Activated CD8-positive, alpha-beta memory T cell treated with anti-CD3 and anti-CD28 coated beads for 36 hours (primary cell): ENCODE measurements around the gene RALGAPA2. TPM values are rescaled to one million over a fixed set of nuclear protein-coding genes. Genes with fewer than 3 reads are reported as not detected.

ENCODE experiments used
- CTCF ChIA-PET: fragments of 350-600 bp; sonication (Branson Sonifier 250); formaldehyde crosslinking; loops from one replicate; lab custom pipeline; 2021; ENCODE audit warnings: antibody characterized with exemption; lab: Charles Lee
- POLR2A ChIA-PET: fragments of 350-600 bp; sonication (Branson Sonifier 250); formaldehyde crosslinking; loops from one replicate; lab custom pipeline; 2021; ENCODE audit warnings: antibody characterized with exemption; lab: Charles Lee
- total RNA-seq, 2 experiments: library from RNA; stranded (reverse); gene quantifications; one replicate each; pipeline ENCODE4 v1.2.3, GENCODE V29; 2021

RALGAPA2 gene
- total RNA-seq, 2 experiments from 2014 or later = 13.8 to 15.1 TPM

DNA sequence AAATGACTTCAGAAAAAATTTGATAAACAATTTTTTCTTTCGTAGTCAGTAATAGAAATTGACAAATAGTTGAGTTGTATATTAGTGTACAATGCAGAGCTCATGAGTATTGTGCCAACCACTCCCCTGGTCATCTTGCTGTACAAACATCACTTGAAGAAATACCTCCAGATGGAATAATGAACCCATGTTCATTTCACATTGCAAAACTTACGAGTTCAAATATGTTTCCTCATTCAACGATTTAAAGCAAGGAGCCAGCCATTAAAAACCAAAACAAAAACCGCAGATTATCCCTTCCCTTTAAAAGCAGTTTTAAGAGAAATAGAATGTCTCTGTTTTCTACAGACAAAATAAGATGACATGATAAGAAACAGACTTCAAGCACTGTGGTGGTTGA lies 62.5 kb downstream of the RALGAPA2 start:
- ChIA-PET CTCF (no interaction called here), POLR2A (no interaction called here)

DNA sequence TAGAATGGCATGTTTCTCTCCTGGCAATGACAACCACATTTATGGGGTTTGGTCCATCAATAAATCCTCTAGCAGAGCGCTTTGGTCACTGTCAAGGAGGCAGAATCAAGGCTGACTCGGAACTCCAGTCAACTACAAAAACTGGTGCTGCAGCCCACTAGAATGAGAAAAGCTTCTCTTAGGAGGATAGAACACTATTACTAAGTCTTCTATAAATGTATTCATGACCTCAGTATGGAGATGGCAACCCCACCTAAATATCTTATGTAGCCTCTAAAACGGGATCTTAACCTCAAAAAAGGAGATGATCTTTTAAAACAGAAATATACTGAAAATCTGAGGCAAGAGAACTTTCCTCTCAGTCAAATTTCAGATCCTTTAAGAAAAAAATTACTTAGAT lies 68.5 kb downstream of the RALGAPA2 start:
- POLR2A ChIA-PET = no interaction called here
- CTCF ChIA-PET = no interaction called here

DNA sequence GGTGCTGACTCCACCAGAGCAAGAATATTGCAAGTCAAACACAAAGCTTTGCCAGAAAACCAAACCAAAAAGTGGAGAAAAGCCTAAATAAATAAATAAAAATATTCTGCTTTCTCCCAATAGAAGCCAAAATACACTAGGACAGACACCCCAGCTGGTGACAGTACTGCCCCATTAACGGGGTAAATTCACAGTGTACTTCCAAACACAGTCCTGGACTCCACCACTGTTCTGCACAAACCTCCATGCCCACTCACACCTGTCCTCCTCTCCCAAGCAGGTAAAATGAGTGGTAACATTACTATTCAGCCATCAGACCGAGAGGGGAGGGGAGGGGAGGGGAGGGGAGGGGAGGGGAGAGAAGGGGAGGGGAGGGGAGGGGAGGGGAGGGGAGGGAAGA lies 70.7 kb downstream of the RALGAPA2 start:
- ChIA-PET CTCF (interaction anchor here (0.6 kb wide), 1 partner anchor 38 kb away, joined by 3 read pairs; no protein-coding TSS in a partner anchor), POLR2A (no interaction called here)

DNA sequence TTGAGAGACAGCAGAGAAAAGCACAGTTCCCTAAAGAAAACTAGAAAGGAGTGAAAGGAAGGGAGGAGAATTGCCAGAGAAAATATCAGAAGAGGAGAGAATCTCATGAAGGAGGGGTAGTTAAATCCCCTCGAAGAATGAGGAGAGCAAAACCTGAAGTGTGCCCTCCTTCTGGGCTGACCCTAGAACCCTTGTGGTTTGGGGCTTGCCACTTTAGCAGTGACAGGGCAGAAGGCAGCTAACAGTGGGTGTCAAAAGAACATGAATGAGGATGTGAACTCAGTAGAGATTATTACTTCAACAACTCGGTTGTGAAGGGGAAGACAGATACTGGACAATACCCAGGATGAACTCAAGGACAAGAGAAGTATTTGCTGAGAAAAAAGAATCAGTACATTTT lies 73.6 kb downstream of the RALGAPA2 start:
- POLR2A ChIA-PET = no interaction called here

DNA sequence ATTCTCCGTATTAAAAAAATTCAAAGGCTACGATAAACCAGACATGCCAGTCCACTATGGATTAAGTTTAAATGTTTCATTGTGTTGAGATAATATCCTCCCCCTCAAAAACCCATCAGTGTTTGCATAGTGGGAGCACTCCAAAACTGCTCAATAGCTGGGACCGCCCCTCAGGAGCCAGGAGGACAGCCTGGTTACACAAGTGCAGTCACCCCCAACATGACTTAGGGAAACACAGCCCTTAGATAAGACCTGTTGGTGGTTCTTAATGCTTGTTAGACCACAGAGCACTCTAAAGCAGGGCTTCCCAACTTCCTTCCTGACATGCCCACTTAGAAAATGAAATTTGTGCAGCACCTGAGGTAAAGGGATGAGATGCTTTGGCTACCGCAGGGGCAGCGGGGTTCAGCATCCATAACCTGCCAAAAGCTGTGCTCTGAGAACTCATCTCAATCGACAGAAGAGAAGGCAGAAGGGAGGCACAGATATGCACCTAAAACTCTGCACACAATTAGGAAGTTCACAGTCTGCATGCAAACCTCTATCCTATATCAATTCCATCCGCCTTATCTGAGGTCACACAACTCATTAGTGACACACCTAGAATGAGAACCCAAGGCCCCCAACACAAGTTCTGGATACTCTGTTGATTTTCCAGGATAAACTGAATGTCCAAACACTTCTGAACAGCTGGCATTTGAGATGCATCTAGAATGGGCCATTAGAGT lies 74.3 kb downstream of the RALGAPA2 start:
- ChIA-PET POLR2A (no interaction called here), CTCF (no interaction called here)

More for the DNA sequence above, 73.6 kb downstream of the RALGAPA2 start:
- CTCF ChIA-PET = no interaction called here

DNA sequence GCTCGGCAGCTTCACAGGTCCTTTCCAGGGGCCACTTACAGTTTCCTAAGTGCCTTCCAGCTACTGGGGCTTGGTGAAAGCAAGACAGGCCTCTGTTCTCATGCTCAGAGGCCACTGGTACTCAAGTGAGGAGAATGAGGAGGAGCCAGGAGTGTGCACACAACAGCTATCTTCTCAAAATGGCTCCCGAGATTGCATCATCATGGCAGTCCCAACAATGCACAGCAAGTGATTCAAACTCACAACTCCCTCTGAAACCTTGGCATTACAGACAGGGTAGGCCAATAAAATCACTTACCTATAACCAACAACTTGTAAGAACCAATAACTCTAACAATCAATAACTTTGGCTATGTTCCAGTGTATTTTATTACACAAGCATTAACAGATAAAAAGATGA lies 77.4 kb downstream of the RALGAPA2 start:
- ChIA-PET CTCF (no interaction called here), POLR2A (no interaction called here)

DNA sequence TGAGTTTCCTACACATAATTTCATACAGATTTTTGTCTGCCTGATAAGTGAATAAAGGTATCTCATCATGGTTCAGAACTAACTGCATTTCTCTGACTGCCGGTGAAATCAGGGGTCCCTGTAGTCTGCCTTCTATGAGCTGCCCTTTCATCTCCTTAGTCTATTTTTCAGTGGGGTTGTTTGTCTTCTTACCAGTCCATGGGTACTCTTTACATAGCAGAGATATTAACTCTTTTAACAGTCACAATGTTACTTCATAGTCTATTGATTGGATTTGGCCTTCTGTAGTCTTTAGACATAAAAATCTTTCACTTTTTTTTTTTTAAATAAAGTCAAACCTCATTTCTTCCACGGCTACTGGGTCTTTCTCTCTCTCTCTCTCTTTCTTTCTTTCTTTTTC lies 79.8 kb downstream of the RALGAPA2 start:
- POLR2A ChIA-PET = no interaction called here
- CTCF ChIA-PET = no interaction called here

DNA sequence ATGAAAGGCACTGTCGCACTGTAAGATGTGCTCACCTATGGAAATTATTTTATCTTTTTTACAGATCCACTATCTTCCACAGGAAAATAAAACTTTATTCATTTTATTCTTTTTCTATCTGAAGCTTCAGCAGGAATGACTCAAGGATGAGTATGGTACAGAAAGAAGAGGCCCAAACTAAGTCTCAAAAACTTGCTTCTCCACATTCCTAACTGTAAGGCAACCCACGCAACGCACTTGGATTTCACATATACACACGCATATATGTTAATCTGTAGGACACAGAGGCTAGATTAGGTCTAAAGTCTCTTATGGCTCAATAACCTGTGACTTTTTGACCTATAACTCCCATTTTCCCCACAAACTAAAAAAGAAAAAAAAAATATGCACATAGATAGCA lies 81.9 kb downstream of the RALGAPA2 start:
- ChIA-PET POLR2A (no interaction called here), CTCF (no interaction called here)

DNA sequence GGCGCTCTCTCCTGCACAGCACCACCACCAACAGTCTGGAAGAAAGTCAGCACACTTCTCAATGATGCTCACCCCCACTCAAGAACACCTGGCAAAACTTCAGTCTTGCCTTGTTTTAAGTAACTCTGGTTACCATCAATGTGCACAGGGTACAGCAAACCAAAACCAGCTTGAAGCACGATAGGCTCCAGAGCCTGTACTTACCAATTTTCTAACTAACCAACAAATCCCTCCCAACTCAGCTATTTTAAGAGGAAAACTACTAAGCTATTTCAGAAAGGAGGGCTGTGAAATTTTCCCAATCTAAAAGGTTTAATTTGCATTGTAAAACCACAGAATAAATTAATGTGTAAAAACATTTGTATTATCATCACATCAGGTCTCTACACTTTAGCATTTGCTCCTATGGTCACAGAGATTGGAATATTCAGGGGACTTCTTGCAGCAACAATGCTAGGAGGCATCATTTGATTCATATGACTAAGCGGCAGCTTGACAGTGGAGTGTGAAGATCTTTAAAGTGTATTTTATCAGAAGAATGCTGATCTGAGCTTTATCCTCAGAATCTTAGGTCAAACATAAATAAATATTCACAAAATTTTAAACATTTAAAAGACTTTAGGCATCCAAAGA lies 82.8 kb downstream of the RALGAPA2 start:
- POLR2A ChIA-PET = no interaction called here
- CTCF ChIA-PET = no interaction called here

DNA sequence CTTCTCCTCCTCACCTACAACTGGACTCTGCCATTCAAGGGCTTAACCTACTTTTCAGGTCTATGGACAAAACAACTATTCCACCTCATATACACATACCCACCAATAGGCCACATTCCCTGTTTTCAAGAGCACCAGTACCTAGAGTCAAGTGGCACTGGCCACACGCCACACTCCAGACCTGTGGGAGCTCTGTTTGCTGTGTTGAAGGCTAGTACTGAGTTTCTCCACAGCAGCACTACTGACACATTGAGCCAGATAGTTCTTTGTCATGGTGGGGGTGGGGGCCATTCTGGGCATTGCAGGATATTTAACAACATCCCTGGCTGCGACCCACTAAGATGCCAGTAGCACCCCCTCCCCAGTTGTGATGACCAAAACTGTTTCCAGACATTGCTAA lies 84.1 kb downstream of the RALGAPA2 start:
- POLR2A ChIA-PET = no interaction called here
- CTCF ChIA-PET = no interaction called here

DNA sequence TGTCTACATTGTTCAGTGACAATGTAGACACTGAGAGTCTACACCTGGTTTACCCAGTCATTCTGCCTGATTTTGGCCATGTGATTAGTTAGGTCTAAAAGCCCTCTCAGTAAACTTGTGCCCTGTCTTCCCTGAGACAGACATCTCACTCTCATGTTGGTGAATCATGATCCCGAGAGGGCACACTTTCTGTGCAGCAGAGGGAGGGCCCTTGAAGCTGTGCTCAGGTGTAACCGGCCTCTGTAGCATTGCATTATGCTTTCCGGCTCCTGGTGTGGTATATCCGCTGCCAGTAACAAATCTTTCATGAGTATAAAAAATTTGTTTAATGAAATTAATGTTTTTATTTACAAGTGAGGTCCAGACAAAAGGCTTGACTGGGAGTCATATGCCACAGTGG lies 85.0 kb downstream of the RALGAPA2 start:
- CTCF ChIA-PET = no interaction called here
- POLR2A ChIA-PET = no interaction called here

DNA sequence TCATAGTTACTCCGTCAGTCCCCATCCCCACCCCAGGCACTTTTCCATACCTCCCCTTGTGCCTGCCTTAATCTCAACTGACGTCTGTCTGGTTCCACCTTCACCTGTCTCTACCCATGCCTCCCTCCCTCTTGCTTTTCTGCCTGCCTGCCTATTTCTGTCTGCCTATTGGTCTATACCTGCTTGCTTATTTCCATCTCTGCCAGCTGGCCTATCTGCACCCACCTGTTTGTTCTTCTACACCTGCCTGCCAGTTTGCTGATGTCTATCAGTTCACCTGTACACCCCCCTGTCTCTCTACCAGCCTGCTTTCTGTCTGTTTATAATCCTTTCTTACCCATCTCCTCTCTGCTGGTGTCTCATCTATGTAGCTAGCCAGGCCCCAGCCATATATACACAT lies 87.5 kb downstream of the RALGAPA2 start:
- POLR2A ChIA-PET = no interaction called here

DNA sequence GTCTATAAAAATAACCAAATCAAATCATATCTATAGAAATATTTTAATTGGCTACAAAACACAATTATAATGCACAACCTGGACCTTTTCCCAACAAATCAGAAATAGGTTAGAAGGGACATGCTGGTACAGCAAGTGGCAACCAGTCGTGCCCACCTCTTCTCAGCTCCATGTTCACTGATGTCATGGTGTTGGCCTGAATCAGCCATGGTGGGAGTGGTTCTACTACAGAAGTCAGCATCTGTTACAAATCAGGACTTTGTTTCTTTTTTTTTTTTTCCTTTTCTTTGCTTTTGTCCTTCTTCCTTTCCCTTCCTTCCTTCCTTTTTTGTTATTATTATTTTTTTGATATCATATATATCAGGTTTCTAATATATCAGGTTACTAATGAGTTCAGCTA lies 91.2 kb downstream of the RALGAPA2 start:
- CTCF ChIA-PET = no interaction called here
- POLR2A ChIA-PET = no interaction called here

More for the DNA sequence above, 87.5 kb downstream of the RALGAPA2 start:
- CTCF ChIA-PET = no interaction called here

DNA sequence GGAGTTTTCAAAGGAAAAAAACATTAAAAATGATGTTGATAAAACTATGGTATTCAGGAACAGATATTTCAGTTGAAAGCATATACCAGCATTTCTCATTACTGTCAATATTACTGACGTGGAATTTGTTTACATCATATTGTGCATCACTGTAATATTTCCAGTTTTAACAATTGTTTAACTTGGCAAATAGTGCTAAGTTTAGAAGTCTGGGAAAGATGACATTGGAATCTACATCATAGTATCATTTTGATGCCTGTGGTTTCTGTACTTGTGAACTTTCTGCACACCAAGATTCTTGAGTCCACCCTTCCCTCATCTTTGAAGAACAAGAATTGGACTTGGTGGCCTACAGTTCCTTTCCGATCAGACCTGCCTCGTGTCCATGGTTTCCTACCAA lies 98.1 kb downstream of the RALGAPA2 start:
- CTCF ChIA-PET = no interaction called here

DNA sequence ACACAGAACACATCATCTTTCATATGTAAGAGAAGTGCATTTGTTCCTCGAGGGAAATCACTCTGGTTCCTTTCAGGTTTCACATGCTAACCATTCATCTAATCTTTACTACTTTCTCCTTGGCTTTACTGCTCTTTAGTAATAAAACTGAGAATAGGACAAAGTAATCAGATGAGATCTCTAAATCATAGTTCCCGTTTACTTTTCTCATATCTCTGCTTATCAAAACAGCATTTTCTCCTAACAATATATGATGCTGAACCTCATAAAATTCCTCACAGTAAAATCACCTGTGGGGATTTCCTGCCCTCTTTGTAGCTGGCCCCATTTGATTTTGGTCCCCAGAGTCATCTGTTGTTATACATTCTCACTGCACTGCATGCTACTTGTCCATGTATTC lies 100.2 kb downstream of the RALGAPA2 start:
- POLR2A ChIA-PET = no interaction called here
- CTCF ChIA-PET = no interaction called here

More for the DNA sequence above, 98.1 kb downstream of the RALGAPA2 start:
- POLR2A ChIA-PET = no interaction called here

DNA sequence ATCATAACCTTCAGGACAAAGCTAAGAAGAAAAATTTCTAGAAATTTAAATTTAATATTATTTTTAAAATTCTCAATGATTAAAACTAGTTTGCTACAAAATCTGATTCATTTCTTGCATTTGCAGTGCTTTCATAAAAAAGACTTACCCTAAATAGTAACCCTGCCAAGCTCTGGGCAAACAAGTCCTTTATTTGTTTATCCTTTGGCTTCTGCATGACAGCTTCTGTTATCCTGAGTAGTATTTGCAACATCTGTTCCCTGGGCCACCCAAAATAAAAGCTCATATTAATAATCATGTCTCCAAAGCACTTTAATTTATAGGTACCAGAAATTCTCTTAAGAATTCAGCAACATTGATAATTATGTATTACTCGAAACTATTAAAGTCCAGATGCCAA lies 101.3 kb downstream of the RALGAPA2 start:
- POLR2A ChIA-PET = no interaction called here
- CTCF ChIA-PET = no interaction called here

DNA sequence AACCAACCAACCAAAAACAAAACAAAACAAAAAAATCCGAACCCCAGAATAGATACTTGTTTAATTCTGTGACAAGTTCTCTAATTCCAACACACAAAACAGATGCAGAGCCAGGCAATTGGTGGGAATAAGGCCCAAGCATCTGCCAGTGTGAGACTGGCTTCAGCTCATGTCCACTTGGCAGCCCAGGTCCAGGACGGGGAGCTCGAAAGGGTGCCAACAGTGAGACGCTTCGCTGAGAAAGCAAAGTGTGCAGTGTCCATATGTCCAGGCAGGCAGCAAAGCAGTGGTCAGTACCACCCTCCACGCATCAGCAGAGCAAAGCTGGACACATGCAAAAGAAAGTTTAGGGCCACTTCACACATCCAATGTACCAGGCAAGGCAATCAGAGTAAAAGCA lies 102.9 kb downstream of the RALGAPA2 start:
- CTCF ChIA-PET = no interaction called here

DNA sequence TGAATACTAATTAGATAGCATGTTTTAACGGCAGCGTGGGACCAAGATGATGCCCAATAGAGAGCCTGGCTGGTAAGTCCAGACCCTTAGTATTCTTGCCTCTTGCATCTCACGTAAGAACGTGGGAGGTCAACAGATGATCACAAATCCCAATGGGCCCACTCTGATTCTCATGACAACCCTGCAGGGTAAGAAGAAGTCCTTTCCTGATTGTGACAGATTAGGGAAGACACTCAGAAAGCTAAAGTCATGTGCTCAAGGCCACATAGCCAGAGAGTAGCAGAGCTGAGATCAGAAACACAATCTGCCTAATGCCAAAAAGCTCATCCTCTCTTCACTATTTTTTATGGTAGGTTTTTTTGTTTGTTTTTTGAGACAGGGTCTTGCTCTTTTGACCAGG lies 103.8 kb downstream of the RALGAPA2 start:
- ChIA-PET CTCF (no interaction called here), POLR2A (no interaction called here)

More for the DNA sequence above, 102.9 kb downstream of the RALGAPA2 start:
- POLR2A ChIA-PET = no interaction called here

DNA sequence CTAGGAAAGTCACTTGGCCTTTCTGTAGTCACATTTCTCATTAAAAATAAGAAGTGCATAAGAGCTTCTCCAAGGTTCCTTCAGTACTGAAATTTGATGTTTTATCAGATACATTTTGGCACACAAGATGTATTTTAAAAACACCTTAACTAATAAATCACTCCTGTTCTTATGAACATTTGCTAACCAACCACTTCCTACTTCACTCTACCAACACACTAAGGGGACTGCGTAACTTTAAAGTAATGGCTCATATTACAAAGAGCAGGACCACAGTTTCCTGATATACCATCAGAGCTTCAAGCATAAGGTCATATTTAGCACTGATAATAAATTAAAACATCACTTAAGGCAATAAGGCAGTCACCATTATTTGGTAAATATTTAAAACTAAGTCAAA lies 104.4 kb downstream of the RALGAPA2 start:
- CTCF ChIA-PET = no interaction called here
- POLR2A ChIA-PET = no interaction called here

DNA sequence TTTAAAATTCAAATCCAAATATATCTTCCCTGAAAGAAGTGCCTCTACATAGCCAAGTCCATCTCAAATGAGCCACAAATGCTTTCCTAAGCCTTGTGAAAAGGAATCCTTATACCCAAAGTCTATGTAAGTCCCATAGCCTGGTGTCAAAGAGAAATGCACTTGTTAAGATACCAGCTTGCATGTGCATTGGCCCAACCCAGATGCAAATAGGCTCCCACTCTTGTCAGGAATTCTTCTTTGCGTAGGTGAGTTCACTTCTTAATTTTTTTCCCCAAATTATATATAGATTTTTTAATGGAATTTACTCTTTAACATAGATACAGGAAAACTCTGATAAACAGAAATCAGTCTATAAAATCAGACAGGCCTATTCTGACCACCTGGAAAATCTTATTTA lies 105.6 kb downstream of the RALGAPA2 start:
- CTCF ChIA-PET = no interaction called here
- POLR2A ChIA-PET = no interaction called here

DNA sequence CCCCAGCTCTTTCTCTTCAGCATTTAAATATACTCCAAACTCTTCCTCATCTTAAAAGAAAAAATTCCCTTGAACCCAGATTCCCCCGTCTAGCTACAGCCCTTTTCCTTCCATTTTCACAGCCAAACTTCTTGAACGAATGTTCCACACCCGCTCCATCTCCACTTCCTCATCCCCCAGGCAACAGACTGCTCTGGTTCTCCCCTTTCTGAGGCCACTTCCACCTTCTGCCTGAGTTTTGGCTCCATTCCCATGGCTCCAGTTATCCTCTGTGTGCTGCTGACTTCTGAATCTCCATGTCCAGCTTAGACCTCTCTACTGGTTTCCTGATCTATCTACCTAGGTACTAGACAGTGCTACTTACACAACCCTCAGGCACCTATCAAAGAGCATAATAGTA lies 106.4 kb downstream of the RALGAPA2 start:
- POLR2A ChIA-PET = no interaction called here

More for the DNA sequence above, 106.4 kb downstream of the RALGAPA2 start:
- CTCF ChIA-PET = no interaction called here
